ENCODE results near the gene MGA. TPM values are rescaled to one million over a fixed set of nuclear protein-coding genes. Genes with fewer than 3 reads are reported as not detected.

MGA gene
- total and polyA plus RNA-seq, 2 experiments from 2014 or later = 10.9 to 39.6 TPM

DNA sequence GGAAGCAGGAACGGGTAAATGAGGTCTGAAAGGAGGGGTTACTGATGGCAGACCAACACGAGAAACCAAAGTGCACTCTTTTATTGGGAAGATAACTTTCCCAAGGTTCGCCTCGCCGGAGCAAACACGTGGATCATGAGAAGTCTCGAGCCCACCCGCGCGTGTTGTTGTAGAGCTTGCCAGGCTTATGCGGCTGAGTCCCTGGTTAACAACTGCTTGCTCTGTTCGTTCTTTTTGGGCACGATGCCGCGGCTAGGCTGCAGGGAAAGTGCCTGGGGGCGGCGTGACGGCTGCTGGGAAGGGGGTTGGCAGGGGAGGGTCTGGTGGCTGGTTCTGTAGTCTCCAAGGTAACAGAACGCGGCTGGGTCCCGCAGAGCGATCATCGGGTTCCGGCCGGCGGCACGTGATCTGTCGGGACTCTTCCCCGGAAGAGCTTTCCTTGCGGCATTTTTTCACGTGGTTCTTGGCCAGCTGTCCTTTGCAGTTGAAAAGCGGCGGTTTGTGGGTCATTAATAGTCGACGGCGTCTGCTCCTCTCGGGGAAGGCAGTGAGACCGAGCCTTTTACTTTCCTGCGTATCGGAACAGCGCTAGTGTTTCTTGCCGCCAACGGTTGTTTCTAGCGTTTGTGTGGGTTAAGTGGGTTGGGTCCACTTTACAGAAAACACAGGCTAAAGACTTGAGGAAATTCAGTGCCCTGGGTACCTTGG, 1.5 kb downstream of the MGA start:
- H3K27me3 ChIP-seq = no peaks in the 10 kb centered on the region
- peak; percentile 84 for DNase-seq (ENCODE audit: low spot score)
- peak overlapping the region; percentile 78 for H3K4me2 ChIP-seq
- peaks cover 40% of the 10 kb centered on the region for H4K20me1 ChIP-seq (ENCODE audit: insufficient read depth, poor library complexity, severe bottlenecking)
- H3K79me2 ChIP-seq = peaks cover 56% of the 10 kb centered on the region
- no peak for TF ChIP-seq EZH2 (IDR thresholded peaks at IDR 0.05; ENCODE audit: borderline replicate concordance)
- TF ChIP-seq, protein P1, sequence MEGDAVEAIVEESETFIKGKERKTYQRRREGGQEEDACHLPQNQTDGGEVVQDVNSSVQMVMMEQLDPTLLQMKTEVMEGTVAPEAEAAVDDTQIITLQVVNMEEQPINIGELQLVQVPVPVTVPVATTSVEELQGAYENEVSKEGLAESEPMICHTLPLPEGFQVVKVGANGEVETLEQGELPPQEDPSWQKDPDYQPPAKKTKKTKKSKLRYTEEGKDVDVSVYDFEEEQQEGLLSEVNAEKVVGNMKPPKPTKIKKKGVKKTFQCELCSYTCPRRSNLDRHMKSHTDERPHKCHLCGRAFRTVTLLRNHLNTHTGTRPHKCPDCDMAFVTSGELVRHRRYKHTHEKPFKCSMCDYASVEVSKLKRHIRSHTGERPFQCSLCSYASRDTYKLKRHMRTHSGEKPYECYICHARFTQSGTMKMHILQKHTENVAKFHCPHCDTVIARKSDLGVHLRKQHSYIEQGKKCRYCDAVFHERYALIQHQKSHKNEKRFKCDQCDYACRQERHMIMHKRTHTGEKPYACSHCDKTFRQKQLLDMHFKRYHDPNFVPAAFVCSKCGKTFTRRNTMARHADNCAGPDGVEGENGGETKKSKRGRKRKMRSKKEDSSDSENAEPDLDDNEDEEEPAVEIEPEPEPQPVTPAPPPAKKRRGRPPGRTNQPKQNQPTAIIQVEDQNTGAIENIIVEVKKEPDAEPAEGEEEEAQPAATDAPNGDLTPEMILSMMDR (IDR thresholded peaks at IDR 0.05; ENCODE audit: poor library complexity) = no peak
- no peak for TF ChIP-seq EZH2phosphoT487 (IDR thresholded peaks at IDR 0.05; ENCODE audit: low read depth, severe bottlenecking, unreplicated experiment)
- no peaks in the 10 kb centered on the region for H3K36me3 ChIP-seq (replicated peaks; ENCODE audit: insufficient read depth, low read depth)
- H3K4me3 ChIP-seq = peak overlapping the region; percentile 60
- H3K4me1 ChIP-seq (ENCODE audit: insufficient read depth) = peaks cover 11% of the 10 kb centered on the region
- H2AFZ ChIP-seq = peak overlapping the region; percentile 27
- H3K9me3 ChIP-seq (ENCODE audit: low read depth) = no peaks in the 10 kb centered on the region
- no peaks in the 10 kb centered on the region for H3K9me2 ChIP-seq (replicated peaks; ENCODE audit: insufficient read depth)
- WGBS (ENCODE audit: low lambda C conversion rate, missing lambda C conversion rate) = 1% methylated on average over 33 of the region's 44 CpGs
- H3K27ac ChIP-seq = peak overlapping the region; percentile 92

DNA sequence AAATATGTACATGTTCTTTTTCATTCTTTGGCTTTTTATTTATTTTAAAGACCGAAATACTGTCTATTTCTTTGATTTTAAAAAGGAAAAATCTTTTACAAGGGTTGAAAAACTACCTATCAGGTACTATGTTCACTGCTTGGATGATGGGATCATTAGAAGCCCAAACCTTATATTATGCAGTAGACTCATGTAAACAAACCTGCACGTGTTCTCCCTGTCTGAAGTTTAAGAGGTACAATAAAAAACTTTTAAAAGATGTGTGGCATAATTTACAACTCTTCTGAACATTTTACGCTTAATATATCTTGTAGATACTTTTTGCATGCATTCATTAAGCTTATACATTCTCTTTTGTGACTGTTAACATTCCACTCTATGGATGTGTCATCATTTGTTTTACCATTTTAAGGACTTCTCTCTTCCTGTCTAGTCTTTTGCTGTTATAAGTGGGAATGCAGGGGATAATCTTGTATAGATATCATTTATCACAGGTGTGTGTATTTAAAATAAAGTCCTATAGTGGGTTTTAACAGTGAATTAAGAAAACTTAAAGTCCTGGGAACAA, 6.2 kb downstream of the MGA start:
- H4K20me1 ChIP-seq (ENCODE audit: insufficient read depth, poor library complexity, severe bottlenecking) = peaks cover 57% of the 10 kb centered on the region
- peaks cover 96% of the 10 kb centered on the region for H3K79me2 ChIP-seq
- H3K36me3 ChIP-seq (replicated peaks; ENCODE audit: insufficient read depth, low read depth) = no peaks in the 10 kb centered on the region
- H3K27ac ChIP-seq = peak overlapping the region; percentile 21
- no peak overlapping the region for H3K4me3 ChIP-seq
- no peaks in the 10 kb centered on the region for H3K27me3 ChIP-seq
- H3K9me3 ChIP-seq (ENCODE audit: low read depth) = no peaks in the 10 kb centered on the region
- whole genome bisulfite sequencing (ENCODE audit: low lambda C conversion rate, missing lambda C conversion rate) = 42% methylated on average over 3 of the region's 3 CpGs
- peaks cover 11% of the 10 kb centered on the region for H3K4me1 ChIP-seq (ENCODE audit: insufficient read depth)
- TF ChIP-seq EZH2 (IDR thresholded peaks at IDR 0.05; ENCODE audit: borderline replicate concordance) (no peak), EZH2phosphoT487 (IDR thresholded peaks at IDR 0.05; ENCODE audit: low read depth, severe bottlenecking, unreplicated experiment) (no peak)
- TF ChIP-seq, protein P1 (IDR thresholded peaks at IDR 0.05; ENCODE audit: poor library complexity) = no peak
- peak overlapping the region; percentile 10 for H3K4me2 ChIP-seq
- DNase-seq (ENCODE audit: low spot score) = no peak
- no peaks in the 10 kb centered on the region for H3K9me2 ChIP-seq (replicated peaks; ENCODE audit: insufficient read depth)
- no peak overlapping the region for H2AFZ ChIP-seq

DNA sequence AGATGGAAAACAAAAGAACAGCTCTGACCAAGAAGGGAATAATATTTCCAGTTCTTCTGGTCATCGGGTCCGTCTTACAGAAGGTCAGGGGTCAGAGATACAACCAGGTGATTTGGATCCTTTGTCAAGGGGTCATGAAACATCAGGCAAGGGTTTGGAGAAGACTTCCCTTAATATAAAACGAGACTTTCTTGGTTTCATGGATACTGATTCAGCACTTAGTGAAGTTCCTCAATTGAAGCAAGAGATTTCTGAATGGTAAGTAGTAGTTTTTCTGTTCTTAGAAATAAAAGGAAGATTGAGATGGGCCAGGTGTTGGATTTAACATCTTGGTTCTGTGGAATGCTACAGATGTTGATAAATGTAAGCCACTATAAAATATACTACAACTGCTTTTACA, 9.5 kb downstream of the MGA start:
- no peaks in the 10 kb centered on the region for H3K27me3 ChIP-seq
- H3K4me3 ChIP-seq = no peak overlapping the region
- DNase-seq (ENCODE audit: low spot score) = no peak
- no peak for TF ChIP-seq EZH2phosphoT487 (IDR thresholded peaks at IDR 0.05; ENCODE audit: low read depth, severe bottlenecking, unreplicated experiment)
- TF ChIP-seq, protein P1 (IDR thresholded peaks at IDR 0.05; ENCODE audit: poor library complexity) = no peak
- TF ChIP-seq EZH2 (IDR thresholded peaks at IDR 0.05; ENCODE audit: borderline replicate concordance) = no peak
- no peaks in the 10 kb centered on the region for H3K4me1 ChIP-seq (ENCODE audit: insufficient read depth)
- H3K79me2 ChIP-seq = peaks cover 94% of the 10 kb centered on the region
- no peak overlapping the region for H3K4me2 ChIP-seq
- H2AFZ ChIP-seq = no peak overlapping the region
- no peaks in the 10 kb centered on the region for H3K36me3 ChIP-seq (replicated peaks; ENCODE audit: insufficient read depth, low read depth)
- no peak overlapping the region for H3K27ac ChIP-seq
- 72% methylated on average over 3 of the region's 3 CpGs for WGBS (ENCODE audit: low lambda C conversion rate, missing lambda C conversion rate)
- no peaks in the 10 kb centered on the region for H3K9me3 ChIP-seq (ENCODE audit: low read depth)
- H4K20me1 ChIP-seq (ENCODE audit: insufficient read depth, poor library complexity, severe bottlenecking) = peaks cover 51% of the 10 kb centered on the region
- no peaks in the 10 kb centered on the region for H3K9me2 ChIP-seq (replicated peaks; ENCODE audit: insufficient read depth)

Data from hepatocyte (in vitro differentiated cells).